ENCODE data around the gene IFT122.
A peak's percentile ranks its signal among the peaks of the same experiment; 100 is the strongest.
"Not testable (repeated sequence)": the region's sequence is repeated elsewhere in the genome, so short reads cannot be mapped to it uniquely, and the experiment has no call there.

IFT122 gene

GRCh38 chr3:129481766-129482332 is 41.8 kb downstream of the IFT122 start:
- TF ChIP-seq CTCF (IDR thresholded peaks at IDR 0.05; ENCODE audit: low read depth, low read length, missing control alignments), result no peak
- Histone ChIP-seq H3K36me3 (replicated peaks) (no peaks in the 10 kb centered on the region), H3K27me3 (replicated peaks) (no peaks in the 10 kb centered on the region), H3K27ac (no peak overlapping the region), H3K4me3 (ENCODE audit: low read depth, low read length) (no peak overlapping the region)
- in situ Hi-C loops (cut with HindIII; ENCODE audit: low pct_ligation_motif_present, low sequenced_read_pairs), result no loop called here
- peak; percentile 5 for DNase-seq

GRCh38 chr3:129482721-129483120 is 42.7 kb downstream of the IFT122 start:
- TF ChIP-seq CTCF (IDR thresholded peaks at IDR 0.05; ENCODE audit: low read depth, low read length, missing control alignments), result peak; percentile 43
- no peak overlapping the region for H3K4me3 ChIP-seq (ENCODE audit: low read depth, low read length)
- no peaks in the 10 kb centered on the region for H3K27me3 ChIP-seq (replicated peaks)
- in situ Hi-C loops (cut with HindIII; ENCODE audit: low pct_ligation_motif_present, low sequenced_read_pairs), result no loop called here
- DNase-seq, result no peak
- H3K36me3 ChIP-seq (replicated peaks), result no peaks in the 10 kb centered on the region
- no peak overlapping the region for H3K27ac ChIP-seq

- Histone ChIP-seq H3K36me3 (replicated peaks) (no peaks in the 10 kb centered on the region), H3K27me3 (replicated peaks) (no peaks in the 10 kb centered on the region), H3K27ac (no peak overlapping the region), H3K4me3 (ENCODE audit: low read depth, low read length) (no peak overlapping the region)
- in situ Hi-C loops (cut with HindIII; ENCODE audit: low pct_ligation_motif_present, low sequenced_read_pairs), result no loop called here
- no peak for TF ChIP-seq CTCF (IDR thresholded peaks at IDR 0.05; ENCODE audit: low read depth, low read length, missing control alignments)
- no peak for DNase-seq
Measured at GRCh38 chr3:129483870-129484269, 43.8 kb downstream of the IFT122 start.

GRCh38 chr3:129485146-129485545 is 45.1 kb downstream of the IFT122 start:
- DNase-seq; H3K36me3 ChIP-seq (replicated peaks); H3K27me3 ChIP-seq (replicated peaks); H3K4me3 ChIP-seq (ENCODE audit: low read depth, low read length); in situ Hi-C loops (cut with HindIII; ENCODE audit: low pct_ligation_motif_present, low sequenced_read_pairs): not testable (repeated sequence)
- H3K27ac ChIP-seq, result peak overlapping the region; percentile 74

GRCh38 chr3:129485721-129486663 is 46.0 kb downstream of the IFT122 start:
- H3K27me3 ChIP-seq (replicated peaks), result no peaks in the 10 kb centered on the region
- DNase-seq, result peak; percentile 77
- H3K27ac ChIP-seq, result peak overlapping the region; percentile 74
- no peak for TF ChIP-seq CTCF (IDR thresholded peaks at IDR 0.05; ENCODE audit: low read depth, low read length, missing control alignments)
- in situ Hi-C loops (cut with HindIII; ENCODE audit: low pct_ligation_motif_present, low sequenced_read_pairs), result no loop called here
- H3K36me3 ChIP-seq (replicated peaks), result no peaks in the 10 kb centered on the region
- no peak overlapping the region for H3K4me3 ChIP-seq (ENCODE audit: low read depth, low read length)

GRCh38 chr3:129486664-129487035 is 46.6 kb downstream of the IFT122 start:
- DNase-seq, result no peak
- Histone ChIP-seq H3K27ac (peak overlapping the region; percentile 74), H3K27me3 (replicated peaks) (no peaks in the 10 kb centered on the region), H3K4me3 (ENCODE audit: low read depth, low read length) (no peak overlapping the region), H3K36me3 (replicated peaks) (no peaks in the 10 kb centered on the region)
- in situ Hi-C loops (cut with HindIII; ENCODE audit: low pct_ligation_motif_present, low sequenced_read_pairs), result no loop called here
- no peak for TF ChIP-seq CTCF (IDR thresholded peaks at IDR 0.05; ENCODE audit: low read depth, low read length, missing control alignments)

Measured in brain microvascular endothelial cell (primary cell).